ENCODE data around the gene TMEM209. TPM values are rescaled to one million over a fixed set of nuclear protein-coding genes. Genes with fewer than 3 reads are reported as not detected.
"Not testable (repeated sequence)": the region's sequence is repeated elsewhere in the genome, so short reads cannot be mapped to it uniquely, and the experiment has no call there.

TMEM209 gene
- total RNA-seq, 1 experiment from 2014 or later: 7.8 TPM

DNA sequence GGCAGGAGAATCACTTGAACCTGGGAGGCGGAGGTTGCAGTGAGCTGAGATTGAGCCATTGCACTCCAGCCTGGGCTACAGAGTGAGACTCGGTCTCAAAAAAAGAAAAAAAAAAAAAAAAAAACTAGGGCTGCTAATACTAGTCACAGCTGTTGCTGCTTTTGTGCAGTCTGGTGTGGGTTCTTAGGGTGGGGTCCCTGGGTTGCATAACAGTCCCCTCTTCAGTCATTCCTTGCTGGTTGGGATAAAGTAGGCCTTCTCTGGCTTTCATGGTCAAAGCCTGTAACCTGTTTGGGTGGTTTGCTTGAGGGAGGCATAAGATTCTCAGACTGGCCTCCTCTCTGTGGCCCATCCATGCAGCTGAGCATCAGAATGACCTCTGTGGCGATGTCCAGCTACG is 16.5 kb upstream of the TMEM209 start:
- in situ Hi-C loops (cut with HindIII; ENCODE audit: low sequenced_read_pairs): no loop called here

DNA sequence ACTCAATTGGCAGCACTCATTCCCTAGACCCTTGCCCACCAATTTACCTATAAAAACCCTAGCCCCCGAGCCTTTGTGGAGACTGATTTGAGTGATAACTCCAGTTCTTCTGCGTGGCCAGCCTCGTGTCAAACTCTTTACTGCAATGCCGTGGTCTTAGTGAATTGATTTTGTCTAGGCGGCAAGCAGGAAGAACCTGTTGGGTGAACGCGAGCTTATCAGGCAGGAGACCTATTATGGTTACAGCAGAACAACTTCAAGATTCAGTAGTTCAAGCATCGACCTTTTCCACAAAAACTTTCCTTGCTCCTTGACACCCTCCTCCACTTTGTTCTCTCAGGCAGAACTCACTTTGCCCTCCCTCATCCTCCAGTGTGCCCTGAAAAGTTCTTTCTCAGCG is 14.7 kb upstream of the TMEM209 start:
- DNase-seq (ENCODE audit: low spot score): no peak
- in situ Hi-C loops (cut with HindIII; ENCODE audit: low sequenced_read_pairs): no loop called here

More for the DNA sequence above, 16.5 kb upstream of the TMEM209 start:
- no peak for DNase-seq (ENCODE audit: low spot score)

DNA sequence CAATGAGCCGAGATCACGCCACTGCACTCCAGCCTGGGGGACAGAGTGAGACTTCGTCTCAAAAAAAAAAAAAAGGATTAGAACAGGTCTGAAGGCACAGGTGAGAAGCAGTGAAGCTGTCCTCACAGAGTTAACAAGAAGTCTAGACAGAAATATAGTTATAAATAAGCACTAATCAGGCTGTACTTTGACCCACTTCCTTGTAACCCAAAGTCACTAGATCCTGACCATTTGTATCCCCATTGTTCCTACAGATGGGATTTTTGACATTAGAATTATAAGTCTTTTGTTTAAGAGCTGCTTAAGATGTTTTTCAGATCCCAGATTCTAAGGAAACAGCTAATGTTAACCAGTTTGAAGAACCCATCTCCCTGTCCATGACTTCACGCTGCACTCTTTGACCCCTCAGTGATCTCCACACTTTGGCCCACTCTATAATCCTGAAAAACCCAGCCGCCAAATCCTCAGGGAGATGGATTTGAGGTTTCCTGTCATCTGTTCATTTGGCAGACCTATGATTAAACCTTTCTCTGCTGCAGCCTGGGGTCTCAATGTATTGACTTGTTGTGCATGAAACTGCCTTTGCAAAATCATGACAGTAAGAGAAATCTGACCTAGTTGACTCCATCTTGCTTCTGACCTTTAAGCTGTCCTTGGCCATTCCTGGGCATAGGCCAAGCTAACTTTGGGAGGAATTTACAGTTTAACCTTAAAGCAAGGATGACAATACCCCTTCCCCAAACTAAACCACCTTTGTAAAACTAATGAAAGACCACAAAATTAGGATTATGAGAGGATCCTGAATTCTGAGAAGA is 13.8 kb upstream of the TMEM209 start:
- in situ Hi-C loops (cut with HindIII; ENCODE audit: low sequenced_read_pairs): no loop called here
- DNase-seq (ENCODE audit: low spot score): no peak

DNA sequence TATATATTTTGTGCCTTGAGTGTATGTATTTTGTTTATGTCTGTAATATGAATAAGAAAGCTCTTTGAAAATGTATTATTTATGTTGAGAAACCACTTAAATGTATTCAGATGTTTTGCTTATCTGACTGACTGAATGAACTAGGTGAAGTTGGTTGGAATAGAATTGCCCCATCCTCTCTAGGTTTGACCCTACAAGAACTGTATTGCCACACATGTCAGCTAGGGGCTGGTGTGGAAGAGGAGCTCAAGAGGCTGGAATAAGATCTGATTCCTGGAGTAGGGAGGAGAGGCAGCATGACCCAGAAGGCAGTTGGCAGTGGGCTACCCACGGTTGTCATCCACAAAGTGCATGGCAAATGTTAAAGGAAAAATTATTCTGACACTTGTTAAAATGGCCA is 11.5 kb upstream of the TMEM209 start:
- DNase-seq (ENCODE audit: low spot score): no peak
- in situ Hi-C loops (cut with HindIII; ENCODE audit: low sequenced_read_pairs): no loop called here

DNA sequence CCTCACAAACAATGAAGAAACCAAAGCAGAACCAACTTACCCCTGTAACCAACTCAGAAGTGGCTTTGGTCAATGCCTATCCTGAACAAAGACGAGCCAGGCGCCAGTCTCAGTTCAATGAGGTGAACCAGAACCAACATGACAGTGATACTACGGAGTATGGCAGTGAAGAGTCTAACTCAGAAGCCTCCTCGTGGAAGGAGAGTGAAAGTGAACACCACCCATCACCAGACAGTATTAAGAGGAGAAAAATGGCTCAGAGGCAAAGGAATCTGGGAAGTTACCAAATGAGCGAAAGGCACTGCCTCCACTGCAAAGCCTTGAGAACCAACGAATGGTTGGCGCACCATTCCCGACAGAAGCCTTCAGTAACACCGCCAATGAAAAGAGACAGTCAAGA is 10.8 kb upstream of the TMEM209 start:
- in situ Hi-C loops (cut with HindIII; ENCODE audit: low sequenced_read_pairs): no loop called here
- no peak for DNase-seq (ENCODE audit: low spot score)

DNA sequence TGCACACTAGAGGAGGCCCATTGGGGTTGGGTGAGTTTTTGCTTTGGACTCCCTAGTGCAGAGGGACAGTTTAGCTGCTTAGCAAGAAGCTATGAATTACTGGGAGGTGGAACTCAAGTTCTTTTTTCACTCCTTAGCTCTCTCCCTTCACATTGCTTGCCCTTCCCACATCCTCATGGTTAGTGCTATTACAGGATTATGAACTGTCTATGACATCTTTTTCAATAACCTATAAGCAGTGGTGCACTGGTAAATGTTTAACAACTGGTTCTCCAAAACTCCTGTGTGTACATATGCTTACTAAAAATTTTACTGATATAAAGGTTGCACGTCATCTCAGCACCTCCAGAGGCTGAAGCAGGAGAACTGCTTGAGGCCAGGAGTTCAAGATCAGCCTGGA is 8.6 kb upstream of the TMEM209 start:
- DNase-seq (ENCODE audit: low spot score): no peak
- in situ Hi-C loops (cut with HindIII; ENCODE audit: low sequenced_read_pairs): no loop called here

DNA sequence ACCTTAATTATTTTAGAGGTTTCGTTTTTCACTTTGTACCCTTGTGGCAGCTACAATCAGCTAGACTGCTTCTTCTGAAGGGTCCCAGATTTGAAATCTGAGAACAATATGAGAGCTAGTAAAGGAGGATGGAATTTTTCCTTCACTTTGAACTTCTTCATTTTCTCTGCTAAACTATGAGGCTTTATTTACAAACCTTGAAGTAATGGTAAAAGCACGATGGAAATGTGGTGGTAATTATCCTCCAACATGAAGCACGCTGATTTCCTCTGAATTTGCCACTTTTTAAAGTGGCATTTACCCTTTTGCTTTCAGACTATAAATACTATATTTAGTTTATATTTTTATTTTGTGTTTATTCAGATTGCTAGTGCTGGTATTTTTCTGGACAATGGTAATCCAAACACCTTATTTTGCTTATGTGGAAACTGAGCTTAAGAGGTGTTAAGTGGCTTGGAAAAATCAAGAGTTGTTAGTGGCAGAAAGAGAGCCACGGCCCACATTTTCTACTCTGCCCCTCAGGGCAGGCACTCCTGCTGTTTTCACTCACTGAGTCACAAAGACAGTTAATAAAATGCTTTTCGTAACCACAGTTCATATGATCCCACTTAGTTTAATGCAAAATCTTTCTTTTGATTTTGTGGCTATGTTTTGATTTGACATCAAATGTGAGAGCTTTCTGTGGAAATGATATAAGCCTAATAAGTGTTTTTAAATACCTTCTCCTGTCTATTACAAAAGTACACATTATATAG is 5.2 kb upstream of the TMEM209 start:
- no peak for DNase-seq (ENCODE audit: low spot score)
- in situ Hi-C loops (cut with HindIII; ENCODE audit: low sequenced_read_pairs): no loop called here

DNA sequence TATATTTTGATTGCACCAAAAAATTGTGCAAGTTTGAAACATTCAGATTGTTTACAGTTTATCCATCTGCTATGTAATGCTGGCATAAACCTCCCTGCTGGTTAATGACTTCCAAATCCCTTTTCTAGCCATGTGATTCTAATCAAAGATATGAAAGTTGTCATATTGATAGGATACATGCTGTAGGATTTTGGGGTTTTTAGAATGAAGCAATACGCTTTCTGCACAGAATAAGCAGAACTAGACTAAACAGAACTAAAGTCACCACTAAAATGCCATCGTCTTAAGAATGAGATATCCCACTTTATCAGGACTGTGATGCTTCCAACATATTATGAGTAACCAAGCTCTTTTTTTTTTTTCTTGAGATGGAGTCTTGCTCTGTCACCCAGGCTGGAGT is 3.3 kb upstream of the TMEM209 start:
- in situ Hi-C loops (cut with HindIII; ENCODE audit: low sequenced_read_pairs): no loop called here
- DNase-seq (ENCODE audit: low spot score): no peak

DNA sequence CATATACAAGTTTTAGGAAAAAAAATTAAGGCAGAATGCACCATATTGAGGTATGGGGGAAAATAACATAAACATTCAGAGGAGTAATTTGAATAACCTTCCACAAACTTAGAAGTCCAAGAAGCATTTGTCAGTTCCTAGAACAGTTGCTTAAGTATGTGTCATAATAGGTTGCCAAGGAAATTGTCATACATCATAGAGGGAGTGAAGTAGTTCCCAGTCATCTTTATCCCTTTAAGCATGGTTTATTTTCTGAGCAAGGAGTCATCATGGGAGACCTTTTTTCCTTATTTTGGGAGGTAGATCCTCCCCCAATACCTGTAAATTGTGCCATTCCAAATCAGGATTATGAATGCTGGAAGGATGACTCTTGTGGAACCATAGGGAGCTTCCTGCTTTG is 2.4 kb upstream of the TMEM209 start, which contains the start of gene SSMEM1:
Gene SSMEM1, plus strand, starts transcription at position 219 of the 400 bp plus-strand sequence. Its CDS starts 51 bp downstream, at position 270.
- in situ Hi-C loops (cut with HindIII; ENCODE audit: low sequenced_read_pairs): no loop called here
- DNase-seq (ENCODE audit: low spot score): no peak

DNA sequence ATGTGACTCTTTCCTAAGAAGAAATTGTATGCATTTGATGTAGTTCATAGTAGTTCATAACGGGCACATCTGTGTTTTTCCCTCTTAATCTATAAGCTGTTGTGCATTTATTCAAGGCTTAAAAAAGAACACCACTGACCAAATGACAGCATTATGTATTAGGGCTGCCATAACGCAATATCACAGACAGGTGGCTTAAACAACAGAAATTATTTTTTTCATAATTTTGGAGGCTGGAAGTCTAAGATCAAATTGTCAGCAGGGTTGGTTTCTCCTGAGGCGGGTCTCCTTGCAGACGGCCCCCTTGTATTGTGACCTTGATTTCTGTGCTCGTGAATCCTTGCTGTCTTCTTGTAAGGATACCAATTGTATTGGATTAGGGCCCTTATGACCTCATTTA is 1.8 kb upstream of the TMEM209 start:
- no peak for DNase-seq (ENCODE audit: low spot score)
- in situ Hi-C loops (cut with HindIII; ENCODE audit: low sequenced_read_pairs): no loop called here

DNA sequence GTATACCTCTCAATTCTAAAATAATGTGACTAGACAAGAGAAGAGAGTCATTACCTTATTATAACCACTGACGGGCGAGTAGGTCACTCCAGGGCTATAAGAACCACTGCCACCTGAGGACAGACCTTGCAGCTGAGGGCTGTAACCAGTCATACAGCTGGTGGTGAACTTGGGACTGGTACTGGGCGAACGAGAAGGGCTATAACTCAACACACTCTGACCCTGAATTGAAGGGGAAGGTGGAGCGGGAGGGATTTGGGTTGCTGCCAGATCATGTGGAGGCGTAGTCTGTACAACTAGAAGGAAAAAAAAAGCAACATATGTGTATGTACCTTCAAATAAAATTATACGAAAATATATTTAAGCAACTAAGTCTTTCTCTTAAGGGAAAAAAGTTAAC is 3.4 kb downstream of the TMEM209 start:
- no peak for DNase-seq (ENCODE audit: low spot score)
- in situ Hi-C loops (cut with HindIII; ENCODE audit: low sequenced_read_pairs): no loop called here

DNA sequence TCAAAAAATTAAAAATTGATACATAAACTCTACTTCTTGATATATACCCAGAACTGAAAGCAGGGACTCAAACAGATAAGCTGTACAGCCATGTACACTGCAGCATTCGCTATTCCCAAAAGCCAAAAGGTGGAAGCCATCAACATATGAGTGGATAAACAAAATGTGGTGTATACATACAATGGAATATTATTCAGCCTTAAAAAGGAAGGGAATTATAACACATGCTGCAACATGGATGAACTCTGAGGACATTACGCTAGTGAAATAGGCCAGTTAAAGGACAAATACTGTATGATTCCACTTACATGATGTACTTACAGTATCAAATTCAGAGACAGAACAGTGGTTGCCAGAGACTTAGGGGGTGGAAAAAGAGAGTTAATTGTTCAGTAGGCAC is 8.1 kb downstream of the TMEM209 start:
- in situ Hi-C loops (cut with HindIII; ENCODE audit: low sequenced_read_pairs): no loop called here

DNA sequence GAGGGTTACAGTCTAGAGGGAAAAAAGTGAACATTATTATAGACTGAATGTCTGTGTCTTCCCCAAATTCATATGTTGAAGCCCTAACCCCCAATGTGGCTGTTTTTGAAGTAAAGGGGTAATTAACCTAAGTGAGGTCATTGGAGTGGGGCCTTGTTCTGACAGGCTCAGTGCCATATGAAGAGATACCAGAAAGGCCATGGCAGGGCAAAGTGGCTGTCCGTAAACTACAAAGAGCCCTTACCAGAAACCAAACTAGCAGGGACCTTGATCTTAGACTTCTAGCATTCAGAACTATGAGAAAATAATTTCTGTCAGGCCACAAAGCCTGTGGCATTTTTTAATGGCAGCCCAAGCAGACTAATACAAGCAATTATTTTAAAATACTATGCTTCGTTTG is 8.7 kb downstream of the TMEM209 start:
- DNase-seq (ENCODE audit: low spot score): no peak
- in situ Hi-C loops (cut with HindIII; ENCODE audit: low sequenced_read_pairs): no loop called here

More for the DNA sequence above, 8.1 kb downstream of the TMEM209 start:
- no peak for DNase-seq (ENCODE audit: low spot score)

DNA sequence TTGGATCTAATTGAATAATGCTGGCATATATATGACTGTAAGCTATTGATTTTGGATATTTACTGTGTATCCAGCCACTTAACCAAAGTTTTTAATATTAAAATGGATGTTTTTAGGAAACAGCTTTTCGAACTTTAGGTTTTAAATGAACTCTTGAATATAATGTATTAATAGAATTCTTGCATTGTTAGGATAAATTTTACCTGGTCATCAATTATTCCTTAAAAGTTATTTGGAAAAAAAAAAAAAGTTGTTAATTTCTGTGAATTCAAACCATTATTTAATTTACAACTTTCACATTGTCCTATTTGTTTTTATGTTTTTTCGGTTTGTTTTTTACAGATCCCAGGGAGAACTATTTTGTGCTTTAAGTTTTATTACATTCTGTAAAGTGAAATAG is 9.8 kb downstream of the TMEM209 start:
- no peak for DNase-seq (ENCODE audit: low spot score)
- in situ Hi-C loops (cut with HindIII; ENCODE audit: low sequenced_read_pairs): no loop called here

DNA sequence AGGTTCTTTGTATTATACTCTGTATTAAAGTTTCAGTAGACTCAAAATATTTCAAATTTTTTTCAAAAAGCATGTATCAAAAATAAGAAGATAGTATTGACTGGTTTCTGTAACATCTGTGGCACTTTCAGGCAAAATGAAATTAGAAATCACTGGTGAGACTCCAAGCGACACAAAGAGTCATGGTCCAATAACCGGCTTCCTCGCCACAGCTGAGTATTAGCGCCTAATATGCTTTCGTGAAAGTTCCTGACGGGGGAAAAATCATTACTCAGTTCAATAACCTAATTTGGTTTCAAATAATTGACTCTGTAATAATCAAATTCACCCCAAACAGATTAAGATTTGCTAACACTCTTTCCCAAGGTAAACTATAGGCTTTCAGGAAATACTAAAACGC is 13.4 kb downstream of the TMEM209 start:
- no peak for DNase-seq (ENCODE audit: low spot score)

DNA sequence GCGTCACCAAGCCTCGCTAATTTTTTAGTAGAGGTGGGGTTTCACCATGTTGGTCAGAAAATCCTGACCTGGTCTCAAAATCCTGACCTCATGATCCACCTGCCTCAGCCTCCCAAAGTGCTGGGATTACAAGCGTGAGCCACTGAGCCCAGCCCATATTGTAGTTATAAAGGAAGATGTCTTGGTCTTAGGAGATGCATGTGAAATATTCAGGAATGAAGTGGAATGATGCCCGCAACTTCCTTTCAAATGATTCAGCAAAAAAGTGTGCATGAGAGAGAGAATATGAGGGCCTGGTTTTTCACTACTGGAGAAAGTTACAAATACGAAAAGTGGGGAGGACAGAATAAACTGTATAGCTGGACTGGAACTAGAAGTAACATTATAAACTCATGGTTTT is 15.9 kb downstream of the TMEM209 start:
- no peak for DNase-seq (ENCODE audit: low spot score)
- in situ Hi-C loops (cut with HindIII; ENCODE audit: low sequenced_read_pairs): no loop called here

More for the DNA sequence above, 13.4 kb downstream of the TMEM209 start:
- in situ Hi-C loops (cut with HindIII; ENCODE audit: low sequenced_read_pairs): no loop called here

DNA sequence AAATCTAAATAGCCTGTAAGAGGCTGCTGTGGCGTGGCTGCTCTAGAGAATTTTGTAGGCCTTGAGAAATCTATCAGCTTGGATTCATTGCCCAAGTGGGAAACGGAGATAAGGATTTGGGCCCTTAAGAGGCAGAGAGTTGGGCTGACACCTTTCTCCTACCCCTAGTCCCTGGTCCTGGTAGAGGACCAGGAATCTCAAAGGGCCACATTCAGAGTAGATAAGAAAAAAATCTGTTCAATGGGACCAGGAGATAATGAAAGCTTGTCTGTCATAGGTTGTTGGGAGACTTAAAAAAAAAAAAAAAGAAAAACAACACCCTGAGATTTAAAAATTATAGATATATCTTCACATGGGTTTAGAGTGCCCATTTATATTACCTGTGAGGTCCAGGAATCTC is 17.8 kb downstream of the TMEM209 start:
- in situ Hi-C loops (cut with HindIII; ENCODE audit: low sequenced_read_pairs): no loop called here
- no peak for DNase-seq (ENCODE audit: low spot score)

DNA sequence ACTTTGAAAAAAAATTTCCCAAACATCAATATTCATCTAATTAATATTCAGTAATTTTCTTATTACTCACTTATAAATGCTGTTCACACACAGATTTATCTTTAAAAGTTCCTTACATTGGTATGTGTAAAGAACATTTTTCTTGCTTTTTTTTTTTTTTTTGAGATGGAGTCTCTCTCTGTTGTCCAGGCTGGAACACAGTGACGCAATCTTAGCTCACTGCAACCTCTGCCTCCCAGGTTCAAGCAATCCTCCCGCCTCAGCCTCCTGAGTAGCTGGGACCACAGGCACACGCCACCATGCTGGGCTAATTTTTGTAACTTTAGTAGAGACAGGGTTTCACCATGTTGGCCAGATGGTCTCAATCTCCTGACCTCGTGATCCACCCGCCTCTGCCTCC is 20.9 kb downstream of the TMEM209 start:
- in situ Hi-C loops (cut with HindIII; ENCODE audit: low sequenced_read_pairs); DNase-seq (ENCODE audit: low spot score): not testable (repeated sequence)

DNA sequence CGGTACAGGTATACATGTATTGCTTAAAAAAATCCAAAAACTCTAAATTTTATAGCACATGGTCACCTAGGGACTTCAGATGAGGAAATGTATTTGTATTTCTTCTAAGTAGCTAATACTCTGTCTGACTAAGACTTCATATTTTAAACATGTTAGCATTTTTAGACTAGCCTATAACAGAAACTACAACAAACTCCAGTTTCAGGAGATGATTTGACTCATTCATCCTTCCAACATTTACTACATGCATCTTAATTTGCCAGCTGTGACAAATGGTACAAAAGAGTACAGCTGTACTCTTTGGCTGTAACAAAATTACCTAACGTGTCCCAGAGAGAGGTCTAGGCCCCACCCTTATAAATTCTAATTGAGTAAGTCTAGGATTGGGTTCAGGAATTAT is 22.2 kb downstream of the TMEM209 start:
- in situ Hi-C loops (cut with HindIII; ENCODE audit: low sequenced_read_pairs): no loop called here

DNA sequence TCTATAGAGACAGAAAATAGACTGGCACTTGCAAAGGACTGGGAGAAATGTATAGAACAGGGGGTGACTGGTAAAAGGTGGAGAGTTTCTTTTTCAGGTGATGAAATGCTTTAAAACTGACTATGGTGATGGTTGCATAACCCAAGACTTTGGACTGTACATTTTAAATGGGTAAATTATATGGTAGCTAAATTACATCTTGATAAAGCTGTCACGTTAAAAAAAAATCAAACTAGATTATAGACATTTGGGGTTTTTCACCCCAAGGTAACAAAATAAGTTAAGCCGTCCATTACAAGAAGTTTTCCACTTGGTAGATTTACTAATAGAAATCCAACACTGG is 24.0 kb downstream of the TMEM209 start:
- in situ Hi-C loops (cut with HindIII; ENCODE audit: low sequenced_read_pairs): no loop called here
- DNase-seq (ENCODE audit: low spot score): no peak

More for the DNA sequence above, 22.2 kb downstream of the TMEM209 start:
- DNase-seq (ENCODE audit: low spot score): no peak

Measured in G401 (cell line).